PFSK-1 (cell line): ENCODE measurements around the gene HPGD.

Source experiments
- FOXP2 ChIP-seq: optimal IDR thresholded peaks from 2 replicates; pipeline ENCODE3; 2011; ENCODE audit warnings: borderline replicate concordance, control low read depth, inconsistent platforms; ENCODE audit not compliant: insufficient read depth; ENCODE audit errors: extremely low read length, extremely low read depth
- POLR2AphosphoS5 ChIP-seq: IDR thresholded peaks from 2 replicates; pipeline ENCODE4 v1.6.1; 2012; ENCODE audit warnings: low read depth, mild to moderate bottlenecking, control low read depth, low read length, moderate library complexity
- SIN3A ChIP-seq: IDR thresholded peaks from 2 replicates; pipeline ENCODE4 v1.6.1; 2012; ENCODE audit warnings: mild to moderate bottlenecking, low read length, moderate library complexity, borderline replicate concordance; ENCODE audit not compliant: insufficient read depth
- TAF1 ChIP-seq: IDR thresholded peaks from 2 replicates; pipeline ENCODE4 v1.6.1; 2012; ENCODE audit warnings: low read length, control low read depth, borderline replicate concordance; ENCODE audit not compliant: insufficient read depth
- TF ChIP-seq, protein P1 (sequence below), 2 experiments: IDR thresholded peaks; 2 replicates each; pipeline versions ENCODE4 v1.6.1 to v1.8.0; 2011 to 2012; ENCODE audit warnings: low read depth in 2 of 2, low read length in 2 of 2, control low read depth in 1 of 2, inconsistent platforms in 1 of 2, mild to moderate bottlenecking in 1 of 2, moderate library complexity in 1 of 2; ENCODE audit not compliant: insufficient read depth in 1 of 2

The HPGD gene

DNA sequence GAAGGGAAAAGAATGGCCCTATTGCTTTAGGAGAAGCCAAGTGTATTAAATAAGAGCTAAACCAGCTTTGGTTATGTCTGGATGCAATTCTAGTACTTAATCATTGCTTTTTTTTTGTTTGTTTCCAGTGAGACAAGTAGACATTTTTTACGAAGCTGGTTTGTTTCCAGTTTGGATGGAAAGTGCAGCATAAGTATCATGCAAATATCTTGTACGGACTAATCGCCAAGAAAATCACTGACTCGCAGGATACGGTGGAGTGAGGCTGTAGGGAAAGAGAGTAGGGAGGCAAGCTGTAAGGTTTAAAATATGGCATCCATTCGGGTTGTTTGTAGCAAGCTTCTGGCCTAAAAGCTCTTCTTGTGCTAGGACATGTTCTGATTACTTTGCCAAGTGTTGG lies 64.8 kb downstream of the HPGD start:
- TF ChIP-seq FOXP2 (no peak), SIN3A (no peak), POLR2AphosphoS5 (no peak)

DNA sequence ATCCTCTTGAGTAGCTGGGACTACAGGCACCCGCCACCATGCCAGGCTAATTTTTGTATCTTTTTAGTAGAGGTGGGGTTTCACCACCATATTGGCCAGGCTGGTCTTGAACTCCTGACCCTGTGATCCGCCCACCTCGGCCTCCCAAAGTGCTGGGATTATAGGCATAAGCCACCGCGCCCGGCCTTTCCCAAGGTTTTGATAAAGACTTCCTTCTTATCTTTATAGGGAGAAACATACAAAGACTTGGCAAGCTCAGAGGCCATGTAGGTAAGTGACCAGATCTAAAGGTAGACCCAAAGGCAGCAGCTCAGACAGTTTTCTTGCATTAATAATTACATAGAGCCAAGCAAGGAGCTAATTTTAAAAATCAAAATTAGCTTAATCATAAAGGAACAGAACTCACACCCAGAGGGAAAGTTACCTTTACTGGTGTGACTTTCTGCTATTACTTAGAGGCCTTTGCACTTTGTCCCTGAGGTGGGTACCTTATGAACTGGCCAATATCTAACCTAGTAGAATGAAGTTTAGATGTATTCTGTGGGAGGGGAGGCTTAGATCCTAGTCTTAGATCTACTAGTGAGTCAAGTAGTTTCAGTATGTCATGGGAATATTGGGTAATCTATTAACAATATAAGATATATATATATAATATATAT lies 67.3 kb downstream of the HPGD start:
- no peak for TF ChIP-seq TAF1
- no peak for TF ChIP-seq SIN3A
- no peak for TF ChIP-seq FOXP2
- TF ChIP-seq POLR2AphosphoS5 = no peak
- TF ChIP-seq, protein P1, sequence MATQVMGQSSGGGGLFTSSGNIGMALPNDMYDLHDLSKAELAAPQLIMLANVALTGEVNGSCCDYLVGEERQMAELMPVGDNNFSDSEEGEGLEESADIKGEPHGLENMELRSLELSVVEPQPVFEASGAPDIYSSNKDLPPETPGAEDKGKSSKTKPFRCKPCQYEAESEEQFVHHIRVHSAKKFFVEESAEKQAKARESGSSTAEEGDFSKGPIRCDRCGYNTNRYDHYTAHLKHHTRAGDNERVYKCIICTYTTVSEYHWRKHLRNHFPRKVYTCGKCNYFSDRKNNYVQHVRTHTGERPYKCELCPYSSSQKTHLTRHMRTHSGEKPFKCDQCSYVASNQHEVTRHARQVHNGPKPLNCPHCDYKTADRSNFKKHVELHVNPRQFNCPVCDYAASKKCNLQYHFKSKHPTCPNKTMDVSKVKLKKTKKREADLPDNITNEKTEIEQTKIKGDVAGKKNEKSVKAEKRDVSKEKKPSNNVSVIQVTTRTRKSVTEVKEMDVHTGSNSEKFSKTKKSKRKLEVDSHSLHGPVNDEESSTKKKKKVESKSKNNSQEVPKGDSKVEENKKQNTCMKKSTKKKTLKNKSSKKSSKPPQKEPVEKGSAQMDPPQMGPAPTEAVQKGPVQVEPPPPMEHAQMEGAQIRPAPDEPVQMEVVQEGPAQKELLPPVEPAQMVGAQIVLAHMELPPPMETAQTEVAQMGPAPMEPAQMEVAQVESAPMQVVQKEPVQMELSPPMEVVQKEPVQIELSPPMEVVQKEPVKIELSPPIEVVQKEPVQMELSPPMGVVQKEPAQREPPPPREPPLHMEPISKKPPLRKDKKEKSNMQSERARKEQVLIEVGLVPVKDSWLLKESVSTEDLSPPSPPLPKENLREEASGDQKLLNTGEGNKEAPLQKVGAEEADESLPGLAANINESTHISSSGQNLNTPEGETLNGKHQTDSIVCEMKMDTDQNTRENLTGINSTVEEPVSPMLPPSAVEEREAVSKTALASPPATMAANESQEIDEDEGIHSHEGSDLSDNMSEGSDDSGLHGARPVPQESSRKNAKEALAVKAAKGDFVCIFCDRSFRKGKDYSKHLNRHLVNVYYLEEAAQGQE (IDR thresholded peaks at IDR 0.05; ENCODE audit: insufficient read depth in 1 of 2, low read depth in 2 of 2, low read length in 2 of 2) = no peak

DNA sequence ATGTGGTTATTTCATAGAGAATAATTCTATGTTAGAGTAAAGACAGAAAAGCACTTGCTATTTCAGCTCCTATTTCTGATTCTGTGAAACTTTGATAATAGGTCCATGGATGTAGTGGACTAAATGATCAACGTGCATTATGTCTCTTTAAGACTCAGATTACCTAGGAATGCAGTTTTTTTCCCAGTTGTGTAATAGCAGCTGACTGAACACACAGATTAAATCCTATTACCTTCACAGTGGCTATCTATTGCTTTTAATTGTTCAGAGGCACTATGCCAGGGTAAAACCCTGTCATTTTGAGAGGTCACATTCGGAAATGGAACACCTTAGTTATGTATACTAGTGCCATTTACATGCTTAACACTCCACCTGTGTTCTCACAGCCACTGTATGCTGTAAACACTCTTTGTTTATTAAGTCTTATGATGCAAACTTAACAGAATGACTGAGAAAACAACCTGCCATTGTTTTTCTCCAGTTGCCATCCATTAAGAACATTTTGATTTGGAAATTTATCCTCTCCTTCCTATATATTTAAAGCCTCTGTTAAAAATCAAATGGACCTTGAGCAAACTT lies 70.5 kb downstream of the HPGD start:
- TF ChIP-seq TAF1 (no peak), POLR2AphosphoS5 (no peak), FOXP2 (no peak), SIN3A (no peak)
- TF ChIP-seq, protein P1 (IDR thresholded peaks at IDR 0.05; ENCODE audit: insufficient read depth in 1 of 2, low read depth in 2 of 2, low read length in 2 of 2) = no peak

DNA sequence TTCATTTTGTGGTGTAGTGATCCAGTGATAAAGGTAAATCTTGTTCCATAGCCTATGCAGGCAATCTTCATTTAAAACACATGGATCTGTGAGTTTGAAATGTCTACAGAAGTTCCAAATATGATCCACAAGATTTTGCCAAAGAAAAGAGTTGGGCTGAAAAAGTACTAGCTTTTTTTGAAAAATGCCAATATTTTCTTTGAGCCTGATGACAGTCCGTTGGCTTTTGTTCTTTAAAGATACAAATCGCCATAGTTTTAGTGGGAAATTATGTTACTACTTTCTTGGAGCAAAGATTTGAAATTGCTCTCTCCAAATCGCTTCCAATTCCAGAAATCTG lies 71.5 kb downstream of the HPGD start:
- TF ChIP-seq TAF1 (no peak), FOXP2 (no peak), SIN3A (no peak), POLR2AphosphoS5 (no peak)
- TF ChIP-seq, protein P1 (IDR thresholded peaks at IDR 0.05; ENCODE audit: insufficient read depth in 1 of 2, low read depth in 2 of 2, low read length in 2 of 2) = no peak

DNA sequence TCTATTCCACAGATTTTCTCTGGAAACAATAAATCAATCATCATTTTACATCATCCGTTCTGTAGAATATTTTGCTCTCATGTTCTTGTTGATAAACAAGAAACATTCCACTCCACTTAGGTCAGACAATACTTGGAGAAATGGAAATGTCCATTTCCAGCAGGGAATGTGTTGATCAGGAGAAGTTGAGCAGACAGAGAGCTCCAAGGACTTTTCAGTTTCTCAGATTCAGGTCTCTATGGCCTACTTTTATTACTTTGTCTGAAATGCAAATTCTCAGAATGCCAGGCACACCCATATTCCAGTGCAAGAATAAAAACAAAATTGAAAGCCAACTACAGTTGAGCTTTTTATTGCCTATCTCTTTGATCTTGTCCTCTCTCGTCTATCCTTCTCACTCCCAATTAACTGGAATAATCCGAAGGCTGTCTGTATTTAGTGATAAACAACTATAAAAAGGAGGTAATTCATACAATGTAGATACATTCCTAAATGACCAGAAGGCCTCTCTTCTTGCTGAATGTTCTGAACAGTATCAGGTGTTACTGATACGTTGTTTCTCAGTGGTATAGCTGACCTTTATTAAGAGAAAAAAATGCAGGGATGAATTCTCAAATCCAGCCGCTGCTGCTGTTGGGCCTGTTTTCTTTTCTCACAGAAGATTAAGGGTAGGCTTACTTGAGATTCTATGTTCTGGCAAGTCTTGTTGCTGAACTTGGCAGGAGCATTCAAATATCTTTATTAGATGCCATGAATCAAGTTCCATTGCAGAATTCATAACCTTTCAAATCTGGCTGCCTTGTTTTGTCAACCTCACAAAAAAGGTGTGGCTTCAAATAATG lies 72.1 kb downstream of the HPGD start:
- TF ChIP-seq SIN3A (no peak), POLR2AphosphoS5 (no peak), TAF1 (no peak), FOXP2 (no peak)
- TF ChIP-seq, protein P1 (IDR thresholded peaks at IDR 0.05; ENCODE audit: insufficient read depth in 1 of 2, low read depth in 2 of 2, low read length in 2 of 2) = no peak
